ENCODE results near the gene MRPS18B.

Gene MRPS18B

DNA sequence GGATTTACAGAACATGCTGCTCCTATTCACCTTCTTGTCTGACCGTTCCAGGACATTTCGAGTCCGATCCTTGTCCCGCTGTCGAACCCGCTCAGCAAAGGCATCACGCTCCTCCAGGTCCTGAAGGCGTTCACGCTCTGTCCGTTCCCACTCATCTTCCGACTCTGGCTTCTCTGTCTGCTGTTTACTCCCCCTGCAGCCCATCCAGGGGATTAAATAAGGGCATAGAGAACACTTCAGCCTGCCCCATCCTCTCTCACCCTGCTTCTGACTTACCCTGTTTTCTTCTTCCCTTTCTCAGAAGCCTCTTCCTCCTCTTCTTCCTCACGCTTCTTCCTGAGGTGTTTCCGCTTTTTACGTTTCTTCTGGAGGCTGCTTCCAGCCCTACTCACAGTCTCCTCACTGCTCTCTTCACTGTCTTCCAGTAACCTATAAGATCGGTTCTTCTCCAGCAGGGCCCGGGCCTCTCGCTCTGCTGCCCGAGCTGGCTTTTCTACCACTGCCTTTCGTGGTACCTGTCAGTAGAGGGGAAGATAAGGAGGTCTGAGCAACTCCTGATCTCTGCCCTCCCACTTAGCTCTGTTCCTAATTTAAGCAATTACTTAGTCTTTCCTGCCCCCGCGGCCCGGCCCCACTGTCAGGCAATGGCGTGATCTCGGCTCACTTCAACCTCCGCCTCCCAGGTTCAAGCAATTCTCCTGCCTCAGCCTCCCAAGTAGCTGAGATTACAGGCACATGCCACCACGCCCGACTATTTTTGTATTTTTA, 53.3 kb downstream of the MRPS18B start:
- Histone ChIP-seq H3K36me3 (ENCODE audit: insufficient read depth, low read length) (peaks cover 36% of the 10 kb centered on the region), H3K9ac (ENCODE audit: low read depth, low read length) (no peak overlapping the region)
- 91% methylated on average over 25 of the region's 27 CpGs for WGBS

GRCh38 chr6:30672445-30673253, 55.0 kb downstream of the MRPS18B start, which contains the start of gene DHX16:
Gene DHX16, minus strand, starts transcription at chr6:30673006. Its CDS starts 165 bp downstream, at chr6:30672841.
- peak within 1 kb of the TSS; percentile 82 for H3K9ac ChIP-seq (ENCODE audit: low read depth, low read length)
- H3K9me3 ChIP-seq (ENCODE audit: insufficient read depth, low read depth, low read length): no peaks in the 10 kb centered on the region
- H3K27ac ChIP-seq (ENCODE audit: low read depth, low read length): peak within 1 kb of the TSS; percentile 72
- peak within 1 kb of the TSS; percentile 99 for H3K4me3 ChIP-seq (ENCODE audit: low read length)
- H3K4me1 ChIP-seq (ENCODE audit: insufficient read depth, low read length): no peaks in the 10 kb centered on the region
- H3K27me3 ChIP-seq (ENCODE audit: insufficient read depth, low read length): no peaks in the 10 kb centered on the region
- peaks cover 41% of the 10 kb centered on the region for H3K36me3 ChIP-seq (ENCODE audit: insufficient read depth, low read length)
- under 1% methylated on average over 56 of the region's 57 CpGs for WGBS

More for the DNA sequence above, 53.3 kb downstream of the MRPS18B start:
- no peaks in the 10 kb centered on the region for H3K9me3 ChIP-seq (ENCODE audit: insufficient read depth, low read depth, low read length)
- H3K4me3 ChIP-seq (ENCODE audit: low read length): no peak overlapping the region
- H3K27ac ChIP-seq (ENCODE audit: low read depth, low read length): no peak overlapping the region
- H3K27me3 ChIP-seq (ENCODE audit: insufficient read depth, low read length): no peaks in the 10 kb centered on the region
- no peaks in the 10 kb centered on the region for H3K4me1 ChIP-seq (ENCODE audit: insufficient read depth, low read length)
